IMR-90 (cell line): ENCODE results near the gene CNOT9. TPM values are rescaled to one million over a fixed set of nuclear protein-coding genes. Genes with fewer than 3 reads are reported as not detected.
A peak's percentile ranks its signal among the peaks of the same experiment; 100 is the strongest.

Experiments
- ATAC-seq: fragments of 200-7000 bp; cut with Tn5 transposase; 2 replicates; pipeline ENCODE4 v1.9.1; 2020; ENCODE audit warnings: low read depth, mild to moderate bottlenecking, moderate library complexity
- BruUV-seq: library from RNA; stranded (reverse); fragments of 400-500 nt; replicated peaks from 2 replicates; lab custom pipeline; 2021; lab: Mats Ljungman, UMichigan
- CTCF ChIA-PET: fragments of 300-600 bp; formaldehyde crosslinking; extraction: SDS; loops from one replicate; lab custom pipeline; 2021; ENCODE audit warnings: antibody characterized with exemption; lab: Yijun Ruan, JAX
- POLR2A ChIA-PET: fragments of 300-600 bp; sonication (Branson Sonifier 250); formaldehyde crosslinking; loops from one replicate; lab custom pipeline; 2022; ENCODE audit warnings: antibody characterized with exemption; ENCODE audit not compliant: unreplicated experiment; lab: Charles Lee
- DNase-seq: peaks from one replicate; pipeline ENCODE4 v3.0.0; 2013
- H2AFZ ChIP-seq: replicated peaks from 2 replicates; pipeline ENCODE3; 2013; ENCODE audit warnings: low read length, mild to moderate bottlenecking; ENCODE audit not compliant: poor library complexity
- H2AK5ac ChIP-seq: 2 replicates; pipeline ENCODE4 v1.6.1; 2013; ENCODE audit warnings: low read depth, low read length, inconsistent platforms
- H2AK9ac ChIP-seq: replicated peaks from 2 replicates; pipeline ENCODE3; 2013; ENCODE audit warnings: mild to moderate bottlenecking, low read depth, low read length, moderate library complexity; ENCODE audit not compliant: poor library complexity
- H2BK120ac ChIP-seq: 2 replicates; pipeline ENCODE4 v1.6.1; 2013; ENCODE audit warnings: low read depth, low read length, inconsistent platforms
- H2BK15ac ChIP-seq: 3 replicates; pipeline ENCODE4 v1.6.1; 2013; ENCODE audit warnings: low read depth, low read length, inconsistent platforms
- H2BK20ac ChIP-seq: 2 replicates; pipeline ENCODE4 v1.6.1; 2013; ENCODE audit warnings: low read depth, mild to moderate bottlenecking, inconsistent platforms, low read length, moderate library complexity
- H2BK5ac ChIP-seq: 2 replicates; pipeline ENCODE4 v1.6.1; 2013; ENCODE audit warnings: mild to moderate bottlenecking, low read depth, low read length, inconsistent platforms; ENCODE audit not compliant: poor library complexity, severe bottlenecking
- H3K14ac ChIP-seq: replicated peaks from 2 replicates; pipeline ENCODE4 v1.6.1; 2013; ENCODE audit warnings: low read depth, low read length, inconsistent platforms
- H3K18ac ChIP-seq: 2 replicates; pipeline ENCODE4 v1.6.1; 2013; ENCODE audit warnings: low read depth, low read length, control low read depth
- H3K23ac ChIP-seq: 2 replicates; pipeline ENCODE4 v1.6.1; 2013; ENCODE audit warnings: low read depth, low read length, inconsistent platforms
- H3K27ac ChIP-seq: 2 replicates; pipeline ENCODE4 v1.5.1; 2013; ENCODE audit warnings: mild to moderate bottlenecking, control low read depth, low read length; ENCODE audit not compliant: insufficient read depth
- H3K27me3 ChIP-seq: 2 replicates; pipeline ENCODE4 v1.6.1; 2013; ENCODE audit warnings: low read length; ENCODE audit not compliant: control insufficient read depth, insufficient read depth
- H3K36me3 ChIP-seq: 2 replicates; pipeline ENCODE4 v1.6.1; 2013; ENCODE audit warnings: low read length, mixed read lengths; ENCODE audit not compliant: control insufficient read depth, insufficient read depth
- H3K4ac ChIP-seq: 2 replicates; pipeline ENCODE4 v1.6.1; 2013; ENCODE audit warnings: low read depth, low read length, inconsistent platforms
- H3K4me1 ChIP-seq: 2 replicates; pipeline ENCODE4 v1.6.1; 2013; ENCODE audit warnings: low read length, mixed read lengths; ENCODE audit not compliant: control insufficient read depth, insufficient read depth
- H3K4me2 ChIP-seq: 2 replicates; pipeline ENCODE4 v1.6.1; 2013; ENCODE audit warnings: low read depth, mild to moderate bottlenecking, control low read depth, low read length, moderate library complexity
- H3K4me3 ChIP-seq: 2 replicates; pipeline ENCODE4 v1.5.1; 2013; ENCODE audit warnings: low read depth, mild to moderate bottlenecking, control low read depth, low read length, moderate library complexity; ENCODE audit not compliant: insufficient read depth
- H3K56ac ChIP-seq: 2 replicates; pipeline ENCODE4 v1.6.1; 2013; ENCODE audit warnings: low read length, inconsistent platforms; ENCODE audit not compliant: insufficient read depth; ENCODE audit errors: extremely low read depth
- H3K79me1 ChIP-seq, 2 experiments: 2 replicates each; pipeline ENCODE4 v1.6.1; 2013; ENCODE audit warnings: low read length in 2 of 2, inconsistent platforms in 1 of 2, low read depth in 1 of 2
- H3K9ac ChIP-seq: 2 replicates; pipeline ENCODE4 v1.6.1; 2013; ENCODE audit warnings: low read depth, low read length, control low read depth
- H3K9me1 ChIP-seq: 2 replicates; pipeline ENCODE4 v1.6.1; 2013; ENCODE audit warnings: low read length, inconsistent platforms; ENCODE audit not compliant: insufficient read depth
- H3K9me3 ChIP-seq: 2 replicates; pipeline ENCODE4 v1.6.1; 2013; ENCODE audit warnings: low read length; ENCODE audit not compliant: control insufficient read depth, insufficient read depth
- H4K20me1 ChIP-seq: 2 replicates; pipeline ENCODE4 v1.6.1; 2013; ENCODE audit warnings: low read length, inconsistent platforms; ENCODE audit not compliant: insufficient read depth
- H4K5ac ChIP-seq: 2 replicates; pipeline ENCODE4 v1.6.1; 2013; ENCODE audit warnings: mild to moderate bottlenecking, low read depth, low read length, control low read depth
- H4K8ac ChIP-seq, 2 experiments: 2 replicates each; pipeline ENCODE4 v1.6.1; 2013; ENCODE audit warnings: low read depth in 2 of 2, low read length in 2 of 2, control low read depth in 1 of 2, inconsistent platforms in 1 of 2
- H4K91ac ChIP-seq: 2 replicates; pipeline ENCODE4 v1.6.1; 2013; ENCODE audit warnings: low read depth, low read length, inconsistent platforms; ENCODE audit not compliant: insufficient read depth
- CHD1 ChIP-seq: IDR thresholded peaks from 2 replicates; pipeline ENCODE4 v1.6.1; 2012; ENCODE audit warnings: low read depth, low read length, improper control_type of control experiment
- CTCF ChIP-seq: conservative IDR thresholded peaks from 2 replicates; pipeline ENCODE4 v1.5.1; 2012; ENCODE audit warnings: mild to moderate bottlenecking, low read depth, low read length, improper control_type of control experiment
- ELK1 ChIP-seq: fragments of 150-350 bp; IDR thresholded peaks from 2 replicates; pipeline ENCODE4 v1.6.1; 2016; ENCODE audit warnings: low read depth, mild to moderate bottlenecking, low read length, moderate library complexity, borderline replicate concordance
- FOS ChIP-seq: fragments of 150-350 bp; IDR thresholded peaks from 2 replicates; pipeline ENCODE4 v1.6.1; 2016; ENCODE audit warnings: low read depth, low read length
- POLR2A ChIP-seq: IDR thresholded peaks from 2 replicates; pipeline ENCODE4 v1.6.1; 2012; ENCODE audit warnings: mild to moderate bottlenecking, low read depth, low read length
- RAD21 ChIP-seq: IDR thresholded peaks from 2 replicates; pipeline ENCODE4 v1.6.1; 2012; ENCODE audit warnings: low read length, improper control_type of control experiment
- RFX5 ChIP-seq: IDR thresholded peaks from 2 replicates; pipeline ENCODE4 v1.8.0; 2012; ENCODE audit warnings: low read depth, mild to moderate bottlenecking, low read length, moderate library complexity
- USF2 ChIP-seq: fragments of 150-350 bp; IDR thresholded peaks from 2 replicates; pipeline ENCODE4 v1.6.1; 2017; ENCODE audit warnings: mild to moderate bottlenecking, antibody characterized with exemption, low read length, low read depth
- WGBS, 2 experiments: methylation state at CpG; one replicate each; pipeline versions ENCODE4 v1.1.5 to v1.1.7; 2013; ENCODE audit warnings: missing lambda C conversion rate in 2 of 2; ENCODE audit not compliant: insufficient read length in 1 of 2; ENCODE audit errors: extremely low coverage in 2 of 2; 5-methylcytosine and 5-hydroxymethylcytosine counted together
- dilution Hi-C: fragments of 300-500 bp; cut with HindIII; formaldehyde crosslinking; loops from one replicate; pipeline ENCODE4 v1.14.3; 2018; ENCODE audit warnings: low sequenced_read_pairs; ENCODE audit not compliant: unreplicated experiment
- in situ Hi-C: fragments of 300-500 bp; cut with MboI; formaldehyde crosslinking; loops from 3 replicates; pipeline ENCODE4 v1.14.3; 2019; ENCODE audit warnings: low sequenced_read_pairs, inconsistent platforms, mixed read lengths
- intact Hi-C: fragments of 100-400 bp; cut with micrococcal nuclease; formaldehyde crosslinking; loops from 2 replicates; pipeline ENCODE4 v1.10.0; 2022
- polyA plus RNA-seq, 3 experiments: library from polyadenylated mRNA; depleted of rRNA; stranded (reverse); fragments of >200 nt; gene quantifications; 2 replicates each; pipeline ENCODE4 v1.2.3, GENCODE V29; 2012; ENCODE audit warnings: low replicate concordance in 1 of 3
- total RNA-seq: library from RNA; depleted of rRNA; stranded (reverse); fragments of >200 nt; gene quantifications from 2 replicates; pipeline ENCODE4 v1.2.3, GENCODE V29; 2012

The CNOT9 gene
- total and polyA plus RNA-seq, 2 of the 4 experiments (the other 2 are of a cell fraction): 33.1 to 71.0 TPM

GRCh38 chr2:218570850-218571249 lies 2.2 kb downstream of the CNOT9 start:
- Histone ChIP-seq H3K14ac (peak overlapping the region; percentile 79; the same call in 1 of the 2 replicates), H3K36me3 (peaks cover 5% of the 10 kb centered on the region), H4K8ac (no peak overlapping the region), H2BK120ac (no peak overlapping the region), H2BK15ac (no peak overlapping the region), H2BK5ac (peak overlapping the region; percentile 94), H3K27me3 (no peaks in the 10 kb centered on the region), H2AK9ac (no peak overlapping the region), H3K79me1 (peaks cover 6 to 60% of the 10 kb centered on the region in 2 experiments), H3K18ac (no peak overlapping the region), H3K4me1 (no peaks in the 10 kb centered on the region; the same call in 1 of the 2 replicates), H3K9me1 (no peaks in the 10 kb centered on the region), H4K5ac (no peak overlapping the region), H4K20me1 (peaks cover 18% of the 10 kb centered on the region; the same call in 1 of the 2 replicates), H3K23ac (peak overlapping the region; percentile 79), H3K9ac (no peak overlapping the region; the same call in 1 of the 2 replicates), H3K4me2 (peak overlapping the region; percentile 91), H2BK20ac (no peak overlapping the region), H3K4me3 (peak overlapping the region; percentile 59; the same call in 1 of the 2 replicates), H3K56ac (no peak overlapping the region), H4K91ac (no peak overlapping the region), H3K4ac (0 out of 2 replicates have a peak overlapping the region, but pooled peaks have one; percentile 21), H3K27ac (no peak overlapping the region), H2AK5ac (no peak overlapping the region), H3K9me3 (no peaks in the 10 kb centered on the region), H2AFZ (no peak overlapping the region)
- in situ Hi-C loops (no loop called here), intact Hi-C loops (loop anchor here (5.0 kb wide), 1 partner anchor 36 kb away; the partner anchor contains the start of gene PLCD4), dilution Hi-C loops (no loop called here)
- TF ChIP-seq POLR2A (0 out of 2 replicates have a peak, but pooled peaks have one; percentile 23), CHD1 (no peak), RAD21 (no peak), USF2 (no peak), RFX5 (no peak), ELK1 (no peak), FOS (no peak), CTCF (no peak)
- DNase-seq (peak; percentile 66), ATAC-seq (no peak)
- ChIA-PET POLR2A (no interaction called here), CTCF (interaction anchor here (0.6 kb wide), 1 partner anchor 160 kb away, joined by 4 read pairs; no protein-coding TSS in a partner anchor)
- no CpG with 5 or more reads among the region's 6 CpGs for WGBS, 2 experiments
- BruUV-seq: no TSS peak
